ENCODE data around the gene MTMR10.
A peak's percentile ranks its signal among the peaks of the same experiment; 100 is the strongest.

MTMR10 gene

GRCh38 chr15:30919877-30920550 lies 71.4 kb downstream of the MTMR10 start:
- DNase-seq: no peak

GRCh38 chr15:30918366-30918765 lies 73.1 kb downstream of the MTMR10 start:
- DNase-seq: no peak

GRCh38 chr15:30917675-30918074 lies 73.8 kb downstream of the MTMR10 start:
- no peak for DNase-seq

- no peak for DNase-seq
Observed at GRCh38 chr15:30917013-30917412, 74.4 kb downstream of the MTMR10 start.

- no peak for DNase-seq
Observed at GRCh38 chr15:30913761-30914160, 77.7 kb downstream of the MTMR10 start.

- DNase-seq: no peak
Observed at GRCh38 chr15:30906366-30906765, 85.1 kb downstream of the MTMR10 start.

- no peak for DNase-seq
Observed at GRCh38 chr15:30905821-30906220, 85.6 kb downstream of the MTMR10 start.

GRCh38 chr15:30904812-30905211 lies 86.6 kb downstream of the MTMR10 start:
- no peak for DNase-seq

GRCh38 chr15:30903497-30904187 lies 87.8 kb downstream of the MTMR10 start, which contains the start of gene FAN1:
TSS of gene FAN1 (plus strand) at chr15:30903915. CDS start at chr15:30904664, 749 bp downstream.
- peak; percentile 94 for DNase-seq

- no peak for DNase-seq
Observed at GRCh38 chr15:30901889-30902288, 89.5 kb downstream of the MTMR10 start.

GRCh38 chr15:30896211-30896606 lies 95.2 kb downstream of the MTMR10 start:
- DNase-seq: no peak

- DNase-seq: no peak
Observed at GRCh38 chr15:30895461-30896210, 95.8 kb downstream of the MTMR10 start.

GRCh38 chr15:30889196-30889595 lies 102.2 kb downstream of the MTMR10 start:
- no peak for DNase-seq

Measured in NCI-H2171 treated with DMSO at 0.1 percent for 48 hours (cell line).